ENCODE data around the gene PKD1L1.

GRCh38 chr7:47787249-47788069 is 160.8 kb downstream of the PKD1L1 start:
- no peak for TF ChIP-seq YY1 (IDR thresholded peaks at IDR 0.05; ENCODE audit: insufficient read depth, insufficient read length)
- no peak for TF ChIP-seq SUZ12 (IDR thresholded peaks at IDR 0.05; ENCODE audit: extremely low read depth, insufficient read depth, insufficient read length)
- TF ChIP-seq ZNF274 (IDR thresholded peaks at IDR 0.05; ENCODE audit: low read depth, low read length): no peak

Data from NT2/D1 (cell line).